ENCODE results near the gene SLC26A11.

SLC26A11 gene

GRCh38 chr17:80270836-80271235 lies 50.6 kb downstream of the SLC26A11 start:
- 73% methylated on average over 4 of the region's 4 CpGs for WGBS
- no peaks in the 10 kb centered on the region for H3K9me3 ChIP-seq (ENCODE audit: control insufficient read depth, low read length)
- H3K9ac ChIP-seq (ENCODE audit: low read length): no peak overlapping the region
- peaks cover 33% of the 10 kb centered on the region for H3K79me1 ChIP-seq (replicated peaks; ENCODE audit: low read length, poor library complexity, severe bottlenecking)
- peak; percentile 31 for DNase-seq
- H3K4ac ChIP-seq (ENCODE audit: low read depth in 1 of 2, low read length in 2 of 2): no peak overlapping the region
- no peak overlapping the region for H3K4me2 ChIP-seq (ENCODE audit: low read length, poor library complexity, severe bottlenecking)
- no peaks in the 10 kb centered on the region for H3K27me3 ChIP-seq (ENCODE audit: control insufficient read depth in 1 of 2, insufficient read depth in 1 of 2, low read length in 2 of 2)
- no peak overlapping the region for H2BK15ac ChIP-seq (ENCODE audit: low read depth, poor library complexity, severe bottlenecking)
- no peak overlapping the region for H3K27ac ChIP-seq (ENCODE audit: low read length, poor library complexity, severe bottlenecking)
- no peak overlapping the region for H3K4me3 ChIP-seq (ENCODE audit: insufficient read depth in 1 of 2, low read depth in 1 of 2, low read length in 2 of 2)
- H4K8ac ChIP-seq (ENCODE audit: low read length): no peak overlapping the region
- no peak overlapping the region for H2BK120ac ChIP-seq (ENCODE audit: low read depth, low read length)
- no peak overlapping the region for H2AK5ac ChIP-seq (ENCODE audit: low read length, severe bottlenecking)
- no peak overlapping the region for H2AFZ ChIP-seq (ENCODE audit: low read depth, low read length)
- H3K23ac ChIP-seq (ENCODE audit: low read length in 2 of 2): no peak overlapping the region
- no peak overlapping the region for H3K18ac ChIP-seq (ENCODE audit: low read depth in 1 of 2, low read length in 2 of 2)
- no peak overlapping the region for H2BK5ac ChIP-seq (ENCODE audit: low read depth, low read length, poor library complexity, severe bottlenecking)
- H3K36me3 ChIP-seq (ENCODE audit: control insufficient read depth in 1 of 2, insufficient read depth in 2 of 2, low read depth in 1 of 2, low read length in 2 of 2): peaks cover 39 to 56% of the 10 kb centered on the region in 2 experiments
- no peak overlapping the region for H3K14ac ChIP-seq (ENCODE audit: low read length in 2 of 2)
- H3K4me1 ChIP-seq (ENCODE audit: control insufficient read depth, insufficient read depth, low read depth, low read length): peaks cover 4% of the 10 kb centered on the region
- H2BK12ac ChIP-seq (ENCODE audit: low read length in 2 of 2): no peak overlapping the region
- H4K91ac ChIP-seq (ENCODE audit: low read length): no peak overlapping the region

- Histone ChIP-seq H4K91ac (ENCODE audit: low read length) (no peak overlapping the region), H2BK5ac (ENCODE audit: low read depth, low read length, poor library complexity, severe bottlenecking) (no peak overlapping the region), H3K4me2 (ENCODE audit: low read length, poor library complexity, severe bottlenecking) (no peak overlapping the region), H4K8ac (ENCODE audit: low read length) (no peak overlapping the region), H3K27me3 (ENCODE audit: control insufficient read depth in 1 of 2, insufficient read depth in 1 of 2, low read length in 2 of 2) (no peaks in the 10 kb centered on the region), H2BK15ac (ENCODE audit: low read depth, poor library complexity, severe bottlenecking) (no peak overlapping the region), H3K36me3 (ENCODE audit: control insufficient read depth in 1 of 2, insufficient read depth in 2 of 2, low read depth in 1 of 2, low read length in 2 of 2) (peaks cover 37 to 53% of the 10 kb centered on the region in 2 experiments), H3K4me1 (ENCODE audit: control insufficient read depth, insufficient read depth, low read depth, low read length) (peaks cover 4% of the 10 kb centered on the region), H3K9me3 (ENCODE audit: control insufficient read depth, low read length) (no peaks in the 10 kb centered on the region), H3K18ac (ENCODE audit: low read depth in 1 of 2, low read length in 2 of 2) (no peak overlapping the region), H3K14ac (ENCODE audit: low read length in 2 of 2) (no peak overlapping the region), H3K79me1 (replicated peaks; ENCODE audit: low read length, poor library complexity, severe bottlenecking) (peaks cover 34% of the 10 kb centered on the region), H3K9ac (ENCODE audit: low read length) (no peak overlapping the region), H3K4me3 (ENCODE audit: insufficient read depth in 1 of 2, low read depth in 1 of 2, low read length in 2 of 2) (no peak overlapping the region), H2AFZ (ENCODE audit: low read depth, low read length) (no peak overlapping the region), H3K27ac (ENCODE audit: low read length, poor library complexity, severe bottlenecking) (no peak overlapping the region), H2BK120ac (ENCODE audit: low read depth, low read length) (no peak overlapping the region), H2AK5ac (ENCODE audit: low read length, severe bottlenecking) (no peak overlapping the region), H3K23ac (ENCODE audit: low read length in 2 of 2) (no peak overlapping the region), H2BK12ac (ENCODE audit: low read length in 2 of 2) (no peak overlapping the region), H3K4ac (ENCODE audit: low read depth in 1 of 2, low read length in 2 of 2) (no peak overlapping the region)
- no peak for DNase-seq
- WGBS: 93% methylated on average over 10 of the region's 10 CpGs
These were observed 52.1 kb downstream of the SLC26A11 start for GRCh38 chr17:80272366-80272765.

- Histone ChIP-seq H3K27ac (ENCODE audit: low read length, poor library complexity, severe bottlenecking) (no peak overlapping the region), H2BK5ac (ENCODE audit: low read depth, low read length, poor library complexity, severe bottlenecking) (no peak overlapping the region), H3K4me2 (ENCODE audit: low read length, poor library complexity, severe bottlenecking) (no peak overlapping the region), H3K23ac (ENCODE audit: low read length in 2 of 2) (no peak overlapping the region), H2AK5ac (ENCODE audit: low read length, severe bottlenecking) (no peak overlapping the region), H2AFZ (ENCODE audit: low read depth, low read length) (no peak overlapping the region), H3K4ac (ENCODE audit: low read depth in 1 of 2, low read length in 2 of 2) (no peak overlapping the region), H4K91ac (ENCODE audit: low read length) (no peak overlapping the region), H2BK12ac (ENCODE audit: low read length in 2 of 2) (no peak overlapping the region), H3K27me3 (ENCODE audit: control insufficient read depth in 1 of 2, insufficient read depth in 1 of 2, low read length in 2 of 2) (no peaks in the 10 kb centered on the region), H2BK120ac (ENCODE audit: low read depth, low read length) (no peak overlapping the region), H3K4me3 (ENCODE audit: insufficient read depth in 1 of 2, low read depth in 1 of 2, low read length in 2 of 2) (no peak overlapping the region), H3K18ac (ENCODE audit: low read depth in 1 of 2, low read length in 2 of 2) (no peak overlapping the region), H3K9me3 (ENCODE audit: control insufficient read depth, low read length) (no peaks in the 10 kb centered on the region), H3K14ac (ENCODE audit: low read length in 2 of 2) (no peak overlapping the region), H2BK15ac (ENCODE audit: low read depth, poor library complexity, severe bottlenecking) (no peak overlapping the region), H3K9ac (ENCODE audit: low read length) (no peak overlapping the region), H4K8ac (ENCODE audit: low read length) (no peak overlapping the region), H3K4me1 (ENCODE audit: control insufficient read depth, insufficient read depth, low read depth, low read length) (peaks cover 21% of the 10 kb centered on the region), H3K36me3 (ENCODE audit: control insufficient read depth in 1 of 2, insufficient read depth in 2 of 2, low read depth in 1 of 2, low read length in 2 of 2) (peaks cover 45% of the 10 kb centered on the region in 2 experiments), H3K79me1 (replicated peaks; ENCODE audit: low read length, poor library complexity, severe bottlenecking) (peaks cover 32% of the 10 kb centered on the region)
- WGBS: 80% methylated on average over 9 of the region's 9 CpGs
- DNase-seq: no peak
These were observed 54.1 kb downstream of the SLC26A11 start for GRCh38 chr17:80274331-80274730.

GRCh38 chr17:80274871-80275449 lies 54.7 kb downstream of the SLC26A11 start:
- WGBS: 98% methylated on average over 4 of the region's 4 CpGs
- Histone ChIP-seq H3K36me3 (ENCODE audit: control insufficient read depth in 1 of 2, insufficient read depth in 2 of 2, low read depth in 1 of 2, low read length in 2 of 2) (peaks cover 38 to 46% of the 10 kb centered on the region in 2 experiments), H2BK12ac (ENCODE audit: low read length in 2 of 2) (peak overlapping the region in 1 of 2 experiments; percentile 31)

More at GRCh38 chr17:80274871-80275449, 54.7 kb downstream of the SLC26A11 start:
- no peak overlapping the region for H2BK5ac ChIP-seq (ENCODE audit: low read depth, low read length, poor library complexity, severe bottlenecking)
- no peak for DNase-seq
- peak overlapping the region in 1 of 2 experiments; percentile 33 for H3K4me3 ChIP-seq (ENCODE audit: insufficient read depth in 1 of 2, low read depth in 1 of 2, low read length in 2 of 2)
- peak overlapping the region in 1 of 2 experiments; percentile 25 for H3K23ac ChIP-seq (ENCODE audit: low read length in 2 of 2)
- H3K18ac ChIP-seq (ENCODE audit: low read depth in 1 of 2, low read length in 2 of 2): no peak overlapping the region
- H2BK15ac ChIP-seq (ENCODE audit: low read depth, poor library complexity, severe bottlenecking): no peak overlapping the region
- no peak overlapping the region for H3K4me2 ChIP-seq (ENCODE audit: low read length, poor library complexity, severe bottlenecking)
- peak overlapping the region; percentile 48 for H3K9ac ChIP-seq (ENCODE audit: low read length)
- no peak overlapping the region for H4K91ac ChIP-seq (ENCODE audit: low read length)
- peak overlapping the region in 1 of 2 experiments; percentile 55 for H3K14ac ChIP-seq (ENCODE audit: low read length in 2 of 2)
- no peaks in the 10 kb centered on the region for H3K27me3 ChIP-seq (ENCODE audit: control insufficient read depth in 1 of 2, insufficient read depth in 1 of 2, low read length in 2 of 2)
- H2BK120ac ChIP-seq (ENCODE audit: low read depth, low read length): no peak overlapping the region
- H2AFZ ChIP-seq (ENCODE audit: low read depth, low read length): no peak overlapping the region
- peak overlapping the region; percentile 43 for H4K8ac ChIP-seq (ENCODE audit: low read length)
- peaks cover 23% of the 10 kb centered on the region for H3K4me1 ChIP-seq (ENCODE audit: control insufficient read depth, insufficient read depth, low read depth, low read length)
- H3K79me1 ChIP-seq (replicated peaks; ENCODE audit: low read length, poor library complexity, severe bottlenecking): peaks cover 31% of the 10 kb centered on the region
- H3K27ac ChIP-seq (ENCODE audit: low read length, poor library complexity, severe bottlenecking): no peak overlapping the region
- H3K9me3 ChIP-seq (ENCODE audit: control insufficient read depth, low read length): no peaks in the 10 kb centered on the region
- H2AK5ac ChIP-seq (ENCODE audit: low read length, severe bottlenecking): no peak overlapping the region
- H3K4ac ChIP-seq (ENCODE audit: low read depth in 1 of 2, low read length in 2 of 2): no peak overlapping the region
